SK-N-SH (cell line): ENCODE data around the gene MRPS26. TPM values are rescaled to one million over a fixed set of nuclear protein-coding genes. Genes with fewer than 3 reads are reported as not detected.

Experiments used
- CTCF ChIA-PET: fragments of 300-600, 350-600 bp; formaldehyde crosslinking; extraction: SDS; loops from one replicate; lab custom pipeline; 2021; lab: Yijun Ruan, JAX
- POLR2A ChIA-PET: fragments of 350-600 bp; sonication (Branson Sonifier 250); formaldehyde crosslinking; extraction: SDS; loops from one replicate; lab custom pipeline; 2020; ENCODE audit warnings: antibody characterized with exemption, inconsistent platforms; lab: Yijun Ruan, JAX
- DNase-seq: peaks from one replicate; pipeline ENCODE4 v3.0.0; 2012
- H2AFZ ChIP-seq: fragments of 200-600 bp; sonication (generic); 2 replicates; pipeline ENCODE4 v1.8.1; 2016; ENCODE audit warnings: antibody characterized with exemption, mild to moderate bottlenecking, low read depth
- H3F3A ChIP-seq: fragments of 200-600 bp; sonication (generic); replicated peaks from 2 replicates; pipeline ENCODE3; 2016; ENCODE audit warnings: antibody characterized with exemption, mild to moderate bottlenecking; ENCODE audit not compliant: insufficient read depth
- H3K27ac ChIP-seq, 2 experiments: fragments of 200-500 bp in 1 of 2; fragments of 200-600 bp in 1 of 2; sonication (Bioruptor generic) in 1 of 2; sonication (generic), shearing (Covaris generic) in 1 of 2; 2 replicates each; pipeline versions ENCODE4 v1.5.1 to v1.6.1; 2014 to 2016; ENCODE audit warnings: low read depth in 2 of 2, inconsistent platforms in 1 of 2, low read length in 1 of 2, mild to moderate bottlenecking in 1 of 2, mixed read lengths in 1 of 2
- H3K27me3 ChIP-seq: fragments of 200-600 bp; sonication (generic), shearing (Covaris generic); 2 replicates; pipeline ENCODE4 v1.6.1; 2016; ENCODE audit warnings: mixed run types; ENCODE audit not compliant: insufficient read depth
- H3K36me3 ChIP-seq, 2 experiments: fragments of 200-500 bp in 1 of 2; fragments of 200-600 bp in 1 of 2; sonication (Bioruptor generic) in 1 of 2; sonication (generic) in 1 of 2; replicated peaks in 1 of 2; 2 replicates each; pipeline versions ENCODE3 to v1.5.1; 2014 to 2016; ENCODE audit warnings: low read length in 1 of 2, mild to moderate bottlenecking in 1 of 2; ENCODE audit not compliant: insufficient read depth in 2 of 2, control insufficient read depth in 1 of 2
- H3K4me1 ChIP-seq, 2 experiments: fragments of 200-500 bp in 1 of 2; fragments of 200-600 bp in 1 of 2; sonication (Bioruptor generic) in 1 of 2; sonication (generic), shearing (Covaris generic) in 1 of 2; 2 replicates each; pipeline versions ENCODE4 v1.5.1 to v1.6.1; 2014 to 2016; ENCODE audit warnings: low read depth in 1 of 2, low read length in 1 of 2, mixed run types in 1 of 2; ENCODE audit not compliant: insufficient read depth in 2 of 2, control insufficient read depth in 1 of 2
- H3K4me2 ChIP-seq: fragments of 200-600 bp; sonication (generic), shearing (Covaris generic); 2 replicates; pipeline ENCODE4 v1.6.1; 2017; ENCODE audit warnings: mixed run types
- H3K4me3 ChIP-seq, 2 experiments: fragments of 200-500 bp in 1 of 2; fragments of 200-600 bp in 1 of 2; sonication (Bioruptor generic) in 1 of 2; sonication (generic), shearing (Covaris generic) in 1 of 2; 2 replicates each; pipeline versions ENCODE4 v1.5.1 to v1.8.1; 2014 to 2016; ENCODE audit warnings: low read depth in 2 of 2, inconsistent platforms in 1 of 2, low read length in 1 of 2, mild to moderate bottlenecking in 1 of 2, mixed read lengths in 1 of 2, moderate library complexity in 1 of 2
- H3K79me2 ChIP-seq: fragments of 200-600 bp; sonication (generic); 2 replicates; pipeline ENCODE4 v1.8.1; 2017; ENCODE audit warnings: mild to moderate bottlenecking; ENCODE audit not compliant: insufficient read depth
- H3K9ac ChIP-seq: fragments of 200-600 bp; sonication (generic); 2 replicates; pipeline ENCODE4 v1.6.1; 2017; ENCODE audit warnings: mixed run types
- H3K9me2 ChIP-seq: fragments of 200-600 bp; sonication (generic); 2 replicates; pipeline ENCODE4 v1.6.1; 2017; ENCODE audit warnings: mixed run types
- H3K9me3 ChIP-seq: fragments of 200-600 bp; sonication (generic); 2 replicates; pipeline ENCODE4 v1.6.1; 2017; ENCODE audit warnings: mixed run types, mild to moderate bottlenecking, moderate library complexity
- H4K20me1 ChIP-seq: fragments of 200-600 bp; sonication (generic); 2 replicates; pipeline ENCODE4 v1.6.1; 2017; ENCODE audit warnings: mild to moderate bottlenecking, mixed run types; ENCODE audit not compliant: insufficient read depth
- CTCF ChIP-seq: fragments of 200-600 bp; sonication (generic); IDR thresholded peaks from 2 replicates; pipeline ENCODE4 v1.6.1; 2017; ENCODE audit warnings: antibody characterized with exemption, mild to moderate bottlenecking, moderate library complexity
- ELF1 ChIP-seq: IDR thresholded peaks from 2 replicates; pipeline ENCODE4 v1.4.0; 2012
- EZH2phosphoT487 ChIP-seq: fragments of 200-600 bp; sonication (generic); IDR thresholded peaks from 2 replicates; pipeline ENCODE4 v1.6.1; 2017; ENCODE audit warnings: low read depth, mixed run types, mild to moderate bottlenecking, antibody characterized with exemption, moderate library complexity, borderline replicate concordance
- FOSL2 ChIP-seq: IDR thresholded peaks from 2 replicates; pipeline ENCODE4 v1.4.0; 2012; ENCODE audit warnings: low read depth, mild to moderate bottlenecking, moderate library complexity, borderline replicate concordance
- FOXJ3 ChIP-seq: sonication (generic); formaldehyde crosslinking; IDR thresholded peaks from 2 replicates; pipeline ENCODE4 v1.5.1; 2020; ENCODE audit warnings: mild to moderate bottlenecking, missing genetic modification reagents
- FOXM1 ChIP-seq: IDR thresholded peaks from 2 replicates; pipeline ENCODE4 v1.4.0; 2012; ENCODE audit warnings: low read depth, mild to moderate bottlenecking
- GABPA ChIP-seq: IDR thresholded peaks from 2 replicates; pipeline ENCODE4 v1.4.0; 2012; ENCODE audit warnings: low read depth, mild to moderate bottlenecking
- GATA2 ChIP-seq: sonication (generic); formaldehyde crosslinking; IDR thresholded peaks from 2 replicates; pipeline ENCODE4 v1.5.0; 2020; ENCODE audit warnings: mild to moderate bottlenecking, missing genetic modification reagents
- JUND ChIP-seq: IDR thresholded peaks from 2 replicates; pipeline ENCODE4 v1.4.0; 2012
- MAX ChIP-seq: IDR thresholded peaks from 2 replicates; pipeline ENCODE4 v1.4.0; 2012; ENCODE audit warnings: low read depth
- MEF2A ChIP-seq: IDR thresholded peaks from 2 replicates; pipeline ENCODE4 v1.4.0; 2012; ENCODE audit warnings: low read depth, borderline replicate concordance
- MXI1 ChIP-seq: IDR thresholded peaks from 2 replicates; pipeline ENCODE4 v1.6.1; 2012; ENCODE audit warnings: mild to moderate bottlenecking, low read depth, low read length, improper control_type of control experiment
- NFIC ChIP-seq: IDR thresholded peaks from 2 replicates; pipeline ENCODE4 v1.4.0; 2012; ENCODE audit warnings: borderline replicate concordance
- PBX3 ChIP-seq: IDR thresholded peaks from 2 replicates; pipeline ENCODE4; 2012
- RAD21 ChIP-seq: IDR thresholded peaks from 2 replicates; pipeline ENCODE4 v1.6.1; 2012; ENCODE audit warnings: mild to moderate bottlenecking, low read length
- RCOR1 ChIP-seq: fragments of 150-350 bp; IDR thresholded peaks from 2 replicates; pipeline ENCODE4 v1.6.1; 2017; ENCODE audit warnings: antibody characterized with exemption, low read length
- USF1 ChIP-seq: IDR thresholded peaks from 2 replicates; pipeline ENCODE4 v1.4.0; 2012; ENCODE audit warnings: low read depth, borderline replicate concordance
- USF2 ChIP-seq: fragments of 150-350 bp; IDR thresholded peaks from 2 replicates; pipeline ENCODE4 v1.6.1; 2017; ENCODE audit warnings: antibody characterized with exemption, low read length, low read depth, borderline replicate concordance
- WGBS: methylation state at CpG from one replicate; pipeline ENCODE4 v1.1.6; 2017; ENCODE audit warnings: low lambda C conversion rate; 5-methylcytosine and 5-hydroxymethylcytosine counted together
- polyA plus RNA-seq, 3 experiments: library from polyadenylated mRNA; depleted of rRNA; stranded (reverse); fragments of >200 nt; gene quantifications; 2 replicates each; pipeline ENCODE4 v1.2.3, GENCODE V29; 2012

The MRPS26 gene
- polyA plus RNA-seq, 1 of the 3 experiments (the other 2 are of a cell fraction), result 152 TPM

GRCh38 chr20:3068986-3069900, 23.4 kb downstream of the MRPS26 start (continued):
- TF ChIP-seq USF2 (no peak), RCOR1 (no peak), ELF1 (no peak), MXI1 (no peak), CTCF (no peak), MEF2A (no peak), FOXJ3 (CRISPR knock-in tag) (no peak)

- no peak for TF ChIP-seq MAX
- TF ChIP-seq RCOR1, result no peak
- TF ChIP-seq MEF2A, result no peak
- TF ChIP-seq ELF1, result no peak
- no peak for TF ChIP-seq GATA2 (CRISPR knock-in tag)
- TF ChIP-seq NFIC, result no peak
- no peak for TF ChIP-seq JUND
- no peak for TF ChIP-seq FOSL2
- TF ChIP-seq GABPA, result no peak
- TF ChIP-seq USF1, result no peak
- no peak for TF ChIP-seq MXI1
- TF ChIP-seq FOXJ3 (CRISPR knock-in tag), result no peak
- TF ChIP-seq FOXM1, result no peak
- no peak for TF ChIP-seq RAD21
- no peak for TF ChIP-seq EZH2phosphoT487
- no peak for TF ChIP-seq PBX3
- TF ChIP-seq, all 33 proteins: peak for 0
- Histone ChIP-seq H3K9ac (no peak overlapping the region), H4K20me1 (no peaks in the 10 kb centered on the region), H3K27ac (no peak overlapping the region), H3K4me2 (no peak overlapping the region), H3K4me3 (no peak overlapping the region), H3K79me2 (no peaks in the 10 kb centered on the region), H3K27me3 (no peaks in the 10 kb centered on the region), H3K9me2 (no peaks in the 10 kb centered on the region), H3F3A (no peaks in the 10 kb centered on the region), H3K9me3 (no peaks in the 10 kb centered on the region), H3K4me1 (no peaks in the 10 kb centered on the region), H3K36me3 (no peaks in the 10 kb centered on the region), H2AFZ (no peak overlapping the region)
- 66% methylated on average over 4 of the region's 4 CpGs for whole genome bisulfite sequencing
- DNase-seq, result no peak
- POLR2A ChIA-PET, result no interaction called here
- CTCF ChIA-PET, result interaction anchor here (3.8 kb wide), 1 partner anchor 17 kb away, joined by 18 read pairs; no protein-coding TSS in a partner anchor
Observed at GRCh38 chr20:3070725-3071124, 24.9 kb downstream of the MRPS26 start.
